Cardiac fibroblast (primary cell): Measurements from ENCODE around the gene TRIM47.

ENCODE experiments used
- DNase-seq, 2 donors: peaks; one replicate each; pipeline versions ENCODE4 v3.0.0 to v3.0.0-alpha.2; 2010; ENCODE audit warnings: low read depth in 2 of 2
- H3K4me3 ChIP-seq, 2 donors: replicated peaks in 1 of 2; 1 replicate in 1 of 2; 2 replicates in 1 of 2; pipeline ENCODE4 v1.5.1; 2011; ENCODE audit warnings: low read depth in 2 of 2, low read length in 2 of 2, mild to moderate bottlenecking in 2 of 2, moderate library complexity in 1 of 2
- CTCF ChIP-seq: IDR thresholded peaks from one replicate; pipeline ENCODE4 v1.5.1; 2011; ENCODE audit warnings: low read depth, mild to moderate bottlenecking, low read length, inconsistent platforms

TRIM47 gene

GRCh38 chr17:75895370-75896155 lies 17.2 kb upstream of the TRIM47 start:
- peak; percentile 18 to 22 for DNase-seq
- TF ChIP-seq CTCF = peak; percentile 39
- peak overlapping the region; percentile 61 to 69 for H3K4me3 ChIP-seq

- TF ChIP-seq CTCF = no peak
- no peak for DNase-seq
- no peak overlapping the region for H3K4me3 ChIP-seq
Observed at GRCh38 chr17:75894049-75894733, 15.8 kb upstream of the TRIM47 start.

DNA sequence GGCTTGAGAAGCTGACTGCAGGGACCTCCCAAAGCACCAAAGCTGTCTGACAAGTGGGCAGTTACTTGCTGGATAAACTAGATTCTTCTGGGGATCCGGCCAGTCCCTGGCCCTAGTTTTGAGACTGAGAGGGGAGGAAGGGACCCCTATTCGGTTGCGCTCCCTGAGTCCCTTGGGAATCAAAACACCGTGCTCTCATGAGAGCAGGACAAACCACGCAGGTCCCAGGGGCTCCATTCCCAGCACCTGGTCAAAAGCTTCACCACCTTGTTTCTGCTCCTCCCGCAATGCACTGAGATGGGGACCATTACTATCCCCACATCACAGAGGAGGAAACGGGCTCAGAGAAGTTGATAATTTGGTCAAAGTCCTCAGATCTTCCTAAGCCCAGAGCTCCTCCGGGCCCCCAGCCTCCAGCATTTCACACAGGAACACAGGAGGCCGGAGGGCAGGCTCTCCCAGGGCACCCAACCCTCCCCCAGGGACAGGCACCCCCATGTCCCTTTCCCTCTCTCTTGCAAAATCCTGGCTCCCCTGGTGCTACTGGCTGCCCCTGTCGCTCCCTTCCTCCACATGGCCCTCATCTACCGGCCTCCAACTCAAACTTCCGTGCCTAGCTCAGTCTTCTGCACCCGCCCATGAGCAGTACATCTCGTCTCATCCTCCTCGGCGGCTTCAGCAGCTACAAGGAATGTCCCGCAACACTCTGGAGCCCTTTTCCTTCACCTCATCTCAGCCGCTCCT lies 15.1 kb upstream of the TRIM47 start:
- no peak overlapping the region for H3K4me3 ChIP-seq
- TF ChIP-seq CTCF = no peak
- DNase-seq = no peak

- no peak for DNase-seq
- no peak for TF ChIP-seq CTCF
- no peak overlapping the region for H3K4me3 ChIP-seq
Observed at GRCh38 chr17:75892556-75893224, 14.3 kb upstream of the TRIM47 start.

DNA sequence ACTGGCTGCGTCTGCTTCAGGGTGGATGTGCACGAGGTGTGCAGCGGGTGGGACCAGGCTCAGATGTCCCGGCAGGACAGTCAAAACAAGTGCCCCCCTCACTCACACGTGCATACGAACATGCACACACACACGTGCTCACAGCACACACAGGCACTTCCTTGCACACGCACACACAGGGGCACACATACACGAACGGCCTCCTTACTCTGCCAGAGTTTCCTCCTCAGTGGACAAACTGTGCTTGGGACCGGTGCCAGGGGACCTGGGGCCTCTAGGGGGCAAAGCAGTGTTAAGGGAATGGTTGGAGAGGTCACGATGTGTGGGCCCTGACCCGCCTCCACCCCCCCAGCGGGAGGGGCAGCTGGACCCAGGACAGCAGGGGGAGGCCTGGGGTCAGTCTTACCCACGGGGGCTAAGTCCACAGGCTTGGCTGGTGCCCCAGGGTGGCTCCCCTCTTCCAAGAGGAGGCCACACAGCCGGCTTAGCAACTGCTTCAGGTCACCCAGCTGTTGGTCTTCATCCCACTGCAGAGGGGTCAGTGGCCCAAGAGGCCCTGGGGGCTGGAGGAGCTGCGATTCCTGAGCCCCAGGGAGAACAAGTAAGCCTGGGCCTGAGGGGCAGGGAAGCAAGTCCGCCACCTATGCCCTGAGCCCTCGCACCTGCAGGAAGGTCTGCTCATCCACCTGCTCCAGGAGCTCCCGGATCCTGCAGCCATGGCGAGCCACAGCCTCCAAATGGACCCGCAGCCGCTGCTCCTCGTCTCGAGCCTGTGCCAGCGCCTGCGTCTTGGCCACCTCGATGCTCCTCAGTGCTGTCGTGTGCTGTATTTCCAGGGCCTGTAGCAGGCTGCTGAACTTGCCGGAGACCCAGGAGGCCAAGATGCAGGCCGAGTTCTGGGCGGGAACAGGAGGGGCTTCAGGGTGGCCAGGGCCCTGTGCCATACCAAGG lies 13.5 kb upstream of the TRIM47 start:
- H3K4me3 ChIP-seq = no peak overlapping the region
- no peak for TF ChIP-seq CTCF

More for the DNA sequence above, 13.5 kb upstream of the TRIM47 start:
- DNase-seq = no peak
